CD4-positive, alpha-beta T cell (primary cell): ENCODE measurements around the gene EPB41L1. TPM values are rescaled to one million over a fixed set of nuclear protein-coding genes. Genes with fewer than 3 reads are reported as not detected.

Experiments
- ATAC-seq: fragments of 200-7000 bp; cut with Tn5 transposase; one replicate; pipeline ENCODE4 v1.10.0; 2022; ENCODE audit warnings: mild to moderate bottlenecking; ENCODE audit not compliant: poor library complexity
- CTCF ChIA-PET: fragments of 350-600 bp; sonication (Branson Sonifier 250); formaldehyde crosslinking; loops from one replicate; lab custom pipeline; 2021; ENCODE audit warnings: antibody characterized with exemption, inconsistent platforms; lab: Charles Lee
- POLR2A ChIA-PET: fragments of 350-600 bp; sonication (Branson Sonifier 250); formaldehyde crosslinking; loops from one replicate; lab custom pipeline; 2021; ENCODE audit warnings: antibody characterized with exemption, inconsistent platforms; lab: Charles Lee
- DNase-seq, 14 experiments: peaks; one replicate each; pipeline ENCODE4 v3.0.0-alpha.2; 2013 to 2020; ENCODE audit warnings: mixed read lengths in 2 of 14
- H3K27ac ChIP-seq, 2 donors: one replicate each; pipeline versions ENCODE4 v1.5.1 to v1.7.0; 2013; ENCODE audit warnings: low read length in 2 of 2, low read depth in 1 of 2, mild to moderate bottlenecking in 1 of 2
- H3K27me3 ChIP-seq, 2 experiments: 1 replicate in 1 of 2; 2 replicates in 1 of 2; pipeline versions ENCODE4 v1.6.1 to v1.7.0; 2013; ENCODE audit warnings: low read length in 2 of 2, control low read depth in 1 of 2, mild to moderate bottlenecking in 1 of 2, moderate library complexity in 1 of 2; ENCODE audit not compliant: insufficient read depth in 2 of 2, control insufficient read depth in 1 of 2
- H3K36me3 ChIP-seq: one replicate; pipeline ENCODE4 v1.6.1; 2013; ENCODE audit warnings: low read length, control low read depth; ENCODE audit not compliant: insufficient read depth
- H3K4me1 ChIP-seq: one replicate; pipeline ENCODE4 v1.6.1; 2013; ENCODE audit warnings: low read length, control low read depth; ENCODE audit not compliant: insufficient read depth
- H3K4me3 ChIP-seq: one replicate; pipeline ENCODE4 v1.5.1; 2013; ENCODE audit warnings: mild to moderate bottlenecking, low read length, moderate library complexity
- H3K9me3 ChIP-seq, 2 experiments: 1 replicate in 1 of 2; 2 replicates in 1 of 2; pipeline versions ENCODE4 v1.6.1 to v1.7.0; 2013; ENCODE audit warnings: low read length in 2 of 2, mild to moderate bottlenecking in 2 of 2, control low read depth in 1 of 2, moderate library complexity in 1 of 2; ENCODE audit not compliant: control insufficient read depth in 1 of 2, insufficient read depth in 1 of 2
- H3K27ac Mint-ChIP-seq: one replicate; pipeline ENCODE4 v1.8.0; 2020; ENCODE audit warnings: mixed read lengths
- H3K27me3 Mint-ChIP-seq: one replicate; pipeline ENCODE4 v1.8.0; 2021; ENCODE audit warnings: mixed read lengths
- H3K36me3 Mint-ChIP-seq: one replicate; pipeline ENCODE4 v1.8.0; 2021; ENCODE audit warnings: low read depth, mixed read lengths
- H3K4me1 Mint-ChIP-seq: one replicate; pipeline ENCODE4 v1.8.0; 2021; ENCODE audit warnings: low read depth, mixed read lengths
- H3K4me3 Mint-ChIP-seq: one replicate; pipeline ENCODE4 v1.8.0; 2020; ENCODE audit warnings: mild to moderate bottlenecking, mixed read lengths
- H3K9me3 Mint-ChIP-seq: one replicate; pipeline ENCODE4 v1.8.0; 2020; ENCODE audit warnings: mixed read lengths
- intact Hi-C, 2 experiments: fragments of 100-400 bp; cut with DNase I in 1 of 2; cut with micrococcal nuclease in 1 of 2; formaldehyde crosslinking; loops; one replicate each; pipeline versions ENCODE4 v1.15.1 to v1.9.0; 2023 to 2025; cut with DNase I, micrococcal nuclease
- total RNA-seq, 174 experiments: library from RNA in 2 of 174; stranded (reverse) in 2 of 174; gene quantifications; one replicate each; pipeline ENCODE4 v1.2.3 and lab custom pipeline; 2021 to 2026
- TF ChIP-seq, protein P1 (sequence below): fragments of 200-600 bp; IDR thresholded peaks from one replicate; pipeline ENCODE4 v1.8.0; 2022; ENCODE audit warnings: antibody characterized with exemption, mild to moderate bottlenecking

The EPB41L1 gene
- total RNA-seq, 2 experiments from 2014 or later, result 0.19 to 0.25 TPM

DNA sequence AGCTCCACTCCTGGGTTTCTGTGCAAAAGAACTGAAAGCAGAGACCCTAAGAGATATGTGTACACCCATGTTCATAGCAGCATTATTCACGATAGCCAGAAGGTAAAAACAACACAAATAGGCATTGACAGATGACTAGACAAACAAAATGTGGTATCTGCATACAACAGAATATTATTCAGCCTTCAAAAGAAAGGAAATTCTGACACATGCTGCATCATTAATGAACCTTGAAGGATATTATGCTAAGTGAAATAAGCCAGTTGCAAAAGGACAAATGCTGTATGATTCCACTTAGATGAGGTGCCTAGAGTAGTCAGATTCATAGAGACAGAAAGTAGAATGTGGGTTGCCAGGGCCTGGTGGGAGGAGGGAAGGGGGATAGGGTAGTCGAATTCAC, 99.5 kb downstream of the EPB41L1 start:
- Histone ChIP-seq H3K27ac (no peak overlapping the region), H3K4me3 (no peak overlapping the region), H3K36me3 (peaks cover 74% of the 10 kb centered on the region), H3K27me3 (no peaks in the 10 kb centered on the region), H3K4me1 (no peaks in the 10 kb centered on the region), H3K9me3 (no peaks in the 10 kb centered on the region)
- Mint-ChIP-seq H3K4me3 (no peak overlapping the region), H3K36me3 (peaks cover 76% of the 10 kb centered on the region), H3K27me3 (no peaks in the 10 kb centered on the region), H3K27ac (no peak overlapping the region), H3K4me1 (peaks cover 20% of the 10 kb centered on the region), H3K9me3 (no peaks in the 10 kb centered on the region)
- ChIA-PET POLR2A (no interaction called here), CTCF (no interaction called here)
- TF ChIP-seq, protein P1, sequence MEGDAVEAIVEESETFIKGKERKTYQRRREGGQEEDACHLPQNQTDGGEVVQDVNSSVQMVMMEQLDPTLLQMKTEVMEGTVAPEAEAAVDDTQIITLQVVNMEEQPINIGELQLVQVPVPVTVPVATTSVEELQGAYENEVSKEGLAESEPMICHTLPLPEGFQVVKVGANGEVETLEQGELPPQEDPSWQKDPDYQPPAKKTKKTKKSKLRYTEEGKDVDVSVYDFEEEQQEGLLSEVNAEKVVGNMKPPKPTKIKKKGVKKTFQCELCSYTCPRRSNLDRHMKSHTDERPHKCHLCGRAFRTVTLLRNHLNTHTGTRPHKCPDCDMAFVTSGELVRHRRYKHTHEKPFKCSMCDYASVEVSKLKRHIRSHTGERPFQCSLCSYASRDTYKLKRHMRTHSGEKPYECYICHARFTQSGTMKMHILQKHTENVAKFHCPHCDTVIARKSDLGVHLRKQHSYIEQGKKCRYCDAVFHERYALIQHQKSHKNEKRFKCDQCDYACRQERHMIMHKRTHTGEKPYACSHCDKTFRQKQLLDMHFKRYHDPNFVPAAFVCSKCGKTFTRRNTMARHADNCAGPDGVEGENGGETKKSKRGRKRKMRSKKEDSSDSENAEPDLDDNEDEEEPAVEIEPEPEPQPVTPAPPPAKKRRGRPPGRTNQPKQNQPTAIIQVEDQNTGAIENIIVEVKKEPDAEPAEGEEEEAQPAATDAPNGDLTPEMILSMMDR, result no peak
- ATAC-seq (no peak), DNase-seq (no peak)
- intact Hi-C loops, result no loop called here

DNA sequence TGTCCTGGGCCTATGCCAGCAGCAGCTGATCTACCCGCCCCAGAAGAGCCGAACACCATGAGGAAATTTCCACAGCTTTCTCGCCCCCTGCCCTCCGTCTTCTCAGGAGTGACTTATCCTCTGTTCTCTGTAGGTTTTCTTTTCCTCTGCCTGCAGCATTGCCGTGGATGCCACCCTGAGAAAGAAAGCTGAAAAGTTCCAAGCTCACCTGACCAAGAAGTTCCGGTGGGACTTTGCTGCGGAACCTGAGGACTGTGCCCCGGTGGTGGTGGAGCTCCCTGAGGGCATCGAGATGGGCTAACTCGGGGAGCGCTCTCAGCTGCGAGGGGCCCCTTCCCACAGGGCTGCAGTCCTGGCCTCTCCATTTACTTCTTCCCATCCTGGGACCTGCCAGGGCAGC, 100.9 kb downstream of the EPB41L1 start:
- peaks cover 62% of the 10 kb centered on the region for H3K36me3 ChIP-seq
- CTCF ChIA-PET, result no interaction called here

DNA sequence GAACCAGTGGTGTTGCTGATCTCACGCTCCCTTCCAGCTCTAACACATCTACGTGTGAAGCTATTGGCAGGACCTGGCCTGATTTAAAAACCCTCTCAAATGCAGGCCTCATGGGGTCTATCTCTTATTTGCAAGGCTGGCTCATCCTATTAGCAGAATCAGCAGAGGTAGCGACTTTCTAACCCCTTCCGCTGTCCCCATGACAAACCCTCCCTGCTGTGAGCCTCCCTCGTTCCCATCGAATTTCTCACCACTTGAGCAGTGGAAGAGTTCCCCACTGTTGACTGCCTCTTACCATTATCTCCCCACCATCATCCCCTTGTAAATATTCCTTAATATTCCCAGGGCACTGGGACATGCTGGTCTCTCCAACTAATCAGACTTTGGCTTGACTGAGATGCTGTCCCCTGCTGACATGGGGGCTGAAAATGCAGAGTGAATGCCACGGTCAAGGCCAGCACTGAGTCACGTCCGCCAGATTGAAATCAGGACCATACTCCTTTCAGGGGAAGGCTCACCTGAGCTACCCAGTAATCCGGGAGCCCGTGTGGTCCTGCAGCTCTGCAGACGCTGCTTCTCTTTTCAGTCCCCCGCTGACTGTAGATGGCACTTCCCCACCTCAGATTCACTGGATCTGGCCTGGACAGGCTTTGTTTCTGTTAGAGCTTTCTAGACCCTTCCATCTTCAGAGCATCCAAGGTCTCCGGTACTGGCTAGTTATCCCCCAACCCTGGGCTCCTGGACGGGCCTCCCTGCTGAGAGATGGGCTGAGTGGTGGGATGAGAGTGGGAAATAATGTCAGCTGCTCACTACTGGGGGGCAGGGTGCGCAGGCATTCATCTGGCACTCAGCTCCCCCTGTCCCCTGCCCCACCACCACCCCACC, 104.9 kb downstream of the EPB41L1 start:
- Mint-ChIP-seq H3K36me3 (peaks cover 30% of the 10 kb centered on the region), H3K4me1 (no peaks in the 10 kb centered on the region), H3K27me3 (no peaks in the 10 kb centered on the region), H3K9me3 (no peaks in the 10 kb centered on the region), H3K27ac (no peak overlapping the region), H3K4me3 (no peak overlapping the region)
- ChIA-PET POLR2A (no interaction called here), CTCF (no interaction called here)
- no peaks in the 10 kb centered on the region for H3K4me1 ChIP-seq
- intact Hi-C loops, result loop anchor here in 1 of 2 experiments (5.0 kb wide), 1 partner anchor 47 kb away; no protein-coding TSS in a partner anchor
- peaks cover 29% of the 10 kb centered on the region for H3K36me3 ChIP-seq
- no peak for ATAC-seq
- no peaks in the 10 kb centered on the region for H3K27me3 ChIP-seq
- TF ChIP-seq, protein P1, result no peak
- H3K4me3 ChIP-seq, result no peak overlapping the region
- no peak for DNase-seq
- no peak overlapping the region for H3K27ac ChIP-seq
- H3K9me3 ChIP-seq, result no peaks in the 10 kb centered on the region

More for the DNA sequence above, 100.9 kb downstream of the EPB41L1 start:
- Histone ChIP-seq H3K9me3 (no peaks in the 10 kb centered on the region), H3K4me1 (no peaks in the 10 kb centered on the region), H3K27ac (no peak overlapping the region), H3K4me3 (no peak overlapping the region), H3K27me3 (no peaks in the 10 kb centered on the region)
- TF ChIP-seq, protein P1, result no peak
- Mint-ChIP-seq H3K36me3 (peaks cover 64% of the 10 kb centered on the region), H3K9me3 (no peaks in the 10 kb centered on the region), H3K27me3 (no peaks in the 10 kb centered on the region), H3K4me3 (no peak overlapping the region), H3K27ac (no peak overlapping the region), H3K4me1 (peaks cover 12% of the 10 kb centered on the region)
- ATAC-seq (no peak), DNase-seq (no peak)
- POLR2A ChIA-PET, result no interaction called here
- intact Hi-C loops, result loop anchor here in 1 of 2 experiments (5.0 kb wide), 1 partner anchor 43 kb away; no protein-coding TSS in a partner anchor
